Measurements from ENCODE around the gene PDLIM1.

GRCh38 chr10:95262763-95263518 is 27.9 kb downstream of the PDLIM1 start:
- TF ChIP-seq CTCF (IDR thresholded peaks at IDR 0.05 in 2 of 3, conservative IDR thresholded peaks at IDR 0.05 in 1 of 3; ENCODE audit: insufficient read depth in 2 of 3, low read depth in 1 of 3, low read length in 3 of 3): no peak
- no peak for TF ChIP-seq PRDM10 (IDR thresholded peaks at IDR 0.05; ENCODE audit: partially characterized antibody)
- TF ChIP-seq SPI1 (IDR thresholded peaks at IDR 0.05; ENCODE audit: borderline replicate concordance, low read depth, low read length): no peak
- TF ChIP-seq, protein P1, sequence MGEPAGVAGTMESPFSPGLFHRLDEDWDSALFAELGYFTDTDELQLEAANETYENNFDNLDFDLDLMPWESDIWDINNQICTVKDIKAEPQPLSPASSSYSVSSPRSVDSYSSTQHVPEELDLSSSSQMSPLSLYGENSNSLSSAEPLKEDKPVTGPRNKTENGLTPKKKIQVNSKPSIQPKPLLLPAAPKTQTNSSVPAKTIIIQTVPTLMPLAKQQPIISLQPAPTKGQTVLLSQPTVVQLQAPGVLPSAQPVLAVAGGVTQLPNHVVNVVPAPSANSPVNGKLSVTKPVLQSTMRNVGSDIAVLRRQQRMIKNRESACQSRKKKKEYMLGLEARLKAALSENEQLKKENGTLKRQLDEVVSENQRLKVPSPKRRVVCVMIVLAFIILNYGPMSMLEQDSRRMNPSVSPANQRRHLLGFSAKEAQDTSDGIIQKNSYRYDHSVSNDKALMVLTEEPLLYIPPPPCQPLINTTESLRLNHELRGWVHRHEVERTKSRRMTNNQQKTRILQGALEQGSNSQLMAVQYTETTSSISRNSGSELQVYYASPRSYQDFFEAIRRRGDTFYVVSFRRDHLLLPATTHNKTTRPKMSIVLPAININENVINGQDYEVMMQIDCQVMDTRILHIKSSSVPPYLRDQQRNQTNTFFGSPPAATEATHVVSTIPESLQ (CRISPR knock-in tag; IDR thresholded peaks at IDR 0.05): no peak
- TF ChIP-seq RFX1 (IDR thresholded peaks at IDR 0.05): no peak
- TF ChIP-seq HMG20B (CRISPR knock-in tag; IDR thresholded peaks at IDR 0.05): no peak
- TF ChIP-seq GTF3C2 (IDR thresholded peaks at IDR 0.05; ENCODE audit: borderline replicate concordance, extremely low read depth, insufficient read length): no peak
- TF ChIP-seq RAD21 (CRISPR knock-in tag; conservative IDR thresholded peaks at IDR 0.05 in 1 of 2, IDR thresholded peaks at IDR 0.05 in 1 of 2): no peak

Measured in K562 (cell line).